Spleen (tissue), 7 donors: Measurements from ENCODE around the gene SPEN.

Experiments used
- POLR2A ChIP-seq, 3 donors: fragments of 450-650 bp; IDR thresholded peaks; one replicate each; pipeline ENCODE4 v1.5.1; 2017; ENCODE audit warnings: antibody characterized with exemption in 3 of 3, mild to moderate bottlenecking in 1 of 3
- POLR2AphosphoS5 ChIP-seq, 3 donors: sonication (generic); formaldehyde crosslinking; IDR thresholded peaks; one replicate each; pipeline ENCODE4 v1.5.1; 2017; ENCODE audit warnings: antibody characterized with exemption in 3 of 3
- TF ChIP-seq, protein P1 (sequence below), 11 experiments: fragments of 200-600 bp in 7 of 11; fragments of 450-650 bp in 4 of 11; sonication (generic) in 4 of 11; IDR thresholded peaks in 8 of 11; conservative IDR thresholded peaks in 3 of 11; 1 replicate in 7 of 11; 2 replicates in 4 of 11; pipeline versions ENCODE4 v1.4.0 to v1.8.0; 2016 to 2021; ENCODE audit warnings: antibody characterized with exemption in 11 of 11, inconsistent platforms in 4 of 11, mild to moderate bottlenecking in 1 of 11
- donor health status: DM: no; HTN: no; CAD: no; lungs with moderate emphysema.
- donor health status: DM: no; HTN: no; CAD: no.
- donor health status: DM: no; HTN: no; CAD: no.

GRCh38 chr1:15856888-15857287 lies 9.4 kb downstream of the SPEN start:
- TF ChIP-seq, protein P1, sequence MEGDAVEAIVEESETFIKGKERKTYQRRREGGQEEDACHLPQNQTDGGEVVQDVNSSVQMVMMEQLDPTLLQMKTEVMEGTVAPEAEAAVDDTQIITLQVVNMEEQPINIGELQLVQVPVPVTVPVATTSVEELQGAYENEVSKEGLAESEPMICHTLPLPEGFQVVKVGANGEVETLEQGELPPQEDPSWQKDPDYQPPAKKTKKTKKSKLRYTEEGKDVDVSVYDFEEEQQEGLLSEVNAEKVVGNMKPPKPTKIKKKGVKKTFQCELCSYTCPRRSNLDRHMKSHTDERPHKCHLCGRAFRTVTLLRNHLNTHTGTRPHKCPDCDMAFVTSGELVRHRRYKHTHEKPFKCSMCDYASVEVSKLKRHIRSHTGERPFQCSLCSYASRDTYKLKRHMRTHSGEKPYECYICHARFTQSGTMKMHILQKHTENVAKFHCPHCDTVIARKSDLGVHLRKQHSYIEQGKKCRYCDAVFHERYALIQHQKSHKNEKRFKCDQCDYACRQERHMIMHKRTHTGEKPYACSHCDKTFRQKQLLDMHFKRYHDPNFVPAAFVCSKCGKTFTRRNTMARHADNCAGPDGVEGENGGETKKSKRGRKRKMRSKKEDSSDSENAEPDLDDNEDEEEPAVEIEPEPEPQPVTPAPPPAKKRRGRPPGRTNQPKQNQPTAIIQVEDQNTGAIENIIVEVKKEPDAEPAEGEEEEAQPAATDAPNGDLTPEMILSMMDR (IDR thresholded peaks at IDR 0.05 in 8 of 11, conservative IDR thresholded peaks at IDR 0.05 in 3 of 11) = no peak
- no peak for TF ChIP-seq POLR2AphosphoS5 (IDR thresholded peaks at IDR 0.05)
- no peak for TF ChIP-seq POLR2A (IDR thresholded peaks at IDR 0.05)
